ENCODE measurements around the gene MAGI2.

The MAGI2 gene

DNA sequence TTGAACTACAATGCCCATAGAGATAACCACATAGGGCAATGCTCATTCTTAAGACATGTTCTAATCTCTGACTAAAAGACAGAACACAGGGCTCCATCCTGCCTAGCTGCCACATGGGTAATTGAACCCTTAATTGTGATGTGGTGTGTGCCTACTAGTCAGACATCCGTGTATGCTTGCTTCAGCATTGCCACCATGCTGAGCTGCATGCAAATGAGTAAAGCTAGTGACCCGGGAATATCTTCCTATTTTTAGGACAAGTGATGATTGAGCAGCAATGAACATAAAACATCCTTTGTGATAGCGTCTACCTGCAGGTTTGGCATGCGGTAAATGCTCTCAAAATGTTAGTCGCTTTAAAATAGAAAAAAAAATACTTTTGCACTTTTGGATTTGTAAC lies 115.8 kb downstream of the MAGI2 start:
- Histone ChIP-seq H3K36me3 (ENCODE audit: control insufficient read depth, low read length) (no peaks in the 10 kb centered on the region), H3K27me3 (ENCODE audit: control insufficient read depth, low read length) (no peaks in the 10 kb centered on the region), H4K20me1 (ENCODE audit: control insufficient read depth, insufficient read depth, low read depth, low read length) (no peaks in the 10 kb centered on the region), H3K4me1 (ENCODE audit: control insufficient read depth, low read length) (no peaks in the 10 kb centered on the region), H3K4me3 (ENCODE audit: low read length) (no peak overlapping the region), H3K27ac (ENCODE audit: low read depth, low read length) (no peak overlapping the region), H3K9me3 (ENCODE audit: control insufficient read depth, insufficient read depth, low read length) (no peaks in the 10 kb centered on the region), H3K79me2 (ENCODE audit: control insufficient read depth, low read length) (no peaks in the 10 kb centered on the region), H3K4me2 (ENCODE audit: low read length) (no peak overlapping the region), H3F3A (ENCODE audit: control insufficient read depth, insufficient read depth) (no peaks in the 10 kb centered on the region), H3K9me2 (replicated peaks; ENCODE audit: control insufficient read depth, low read length) (no peaks in the 10 kb centered on the region)
- TF ChIP-seq, protein P1, sequence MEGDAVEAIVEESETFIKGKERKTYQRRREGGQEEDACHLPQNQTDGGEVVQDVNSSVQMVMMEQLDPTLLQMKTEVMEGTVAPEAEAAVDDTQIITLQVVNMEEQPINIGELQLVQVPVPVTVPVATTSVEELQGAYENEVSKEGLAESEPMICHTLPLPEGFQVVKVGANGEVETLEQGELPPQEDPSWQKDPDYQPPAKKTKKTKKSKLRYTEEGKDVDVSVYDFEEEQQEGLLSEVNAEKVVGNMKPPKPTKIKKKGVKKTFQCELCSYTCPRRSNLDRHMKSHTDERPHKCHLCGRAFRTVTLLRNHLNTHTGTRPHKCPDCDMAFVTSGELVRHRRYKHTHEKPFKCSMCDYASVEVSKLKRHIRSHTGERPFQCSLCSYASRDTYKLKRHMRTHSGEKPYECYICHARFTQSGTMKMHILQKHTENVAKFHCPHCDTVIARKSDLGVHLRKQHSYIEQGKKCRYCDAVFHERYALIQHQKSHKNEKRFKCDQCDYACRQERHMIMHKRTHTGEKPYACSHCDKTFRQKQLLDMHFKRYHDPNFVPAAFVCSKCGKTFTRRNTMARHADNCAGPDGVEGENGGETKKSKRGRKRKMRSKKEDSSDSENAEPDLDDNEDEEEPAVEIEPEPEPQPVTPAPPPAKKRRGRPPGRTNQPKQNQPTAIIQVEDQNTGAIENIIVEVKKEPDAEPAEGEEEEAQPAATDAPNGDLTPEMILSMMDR (IDR thresholded peaks at IDR 0.05; ENCODE audit: low read depth, low read length, poor library complexity, severe bottlenecking): no peak
- no peak for TF ChIP-seq EZH2phosphoT487 (IDR thresholded peaks at IDR 0.05; ENCODE audit: borderline replicate concordance, low read length)

DNA sequence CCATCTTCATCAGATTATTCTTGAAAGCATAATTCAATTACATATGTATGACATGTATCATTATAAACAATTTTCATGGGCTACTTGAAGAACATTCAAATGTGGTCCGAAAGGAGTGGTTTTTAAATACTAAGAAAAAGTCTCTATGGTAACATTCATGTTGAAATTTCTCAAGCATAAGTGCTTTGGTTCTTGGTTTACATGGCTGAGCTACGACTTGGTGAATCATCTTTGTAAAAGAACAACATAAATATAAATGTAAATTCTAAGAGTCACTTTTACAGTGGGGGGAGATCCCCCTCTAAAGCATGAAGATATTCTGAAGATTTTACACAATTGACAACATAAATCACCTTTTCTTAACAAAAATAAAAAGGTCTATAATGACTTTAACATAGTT lies 118.6 kb downstream of the MAGI2 start:
- TF ChIP-seq EZH2phosphoT487 (IDR thresholded peaks at IDR 0.05; ENCODE audit: borderline replicate concordance, low read length): no peak
- TF ChIP-seq, protein P1 (IDR thresholded peaks at IDR 0.05; ENCODE audit: low read depth, low read length, poor library complexity, severe bottlenecking): no peak
- H3K27ac ChIP-seq (ENCODE audit: low read depth, low read length): no peak overlapping the region

DNA sequence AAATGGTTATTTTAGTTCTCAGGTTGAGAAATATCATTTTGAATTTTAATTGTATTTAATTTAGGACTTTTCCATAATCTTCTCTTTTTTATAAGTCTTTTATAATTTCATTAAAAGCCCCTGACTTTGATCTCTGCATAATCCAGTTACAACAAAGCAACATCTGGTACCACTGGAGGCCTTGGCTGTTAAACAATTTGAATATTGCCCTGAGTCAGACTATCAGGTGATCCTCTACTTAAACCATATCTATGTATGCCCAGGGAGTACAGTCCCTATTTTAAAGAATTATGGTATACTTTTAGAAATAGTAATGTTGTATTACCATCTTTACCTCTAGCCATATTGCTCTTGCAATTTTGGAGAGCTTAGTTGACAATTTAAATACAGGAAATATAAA lies 119.1 kb downstream of the MAGI2 start:
- H3K9me2 ChIP-seq (replicated peaks; ENCODE audit: control insufficient read depth, low read length): no peaks in the 10 kb centered on the region

More for the DNA sequence above, 118.6 kb downstream of the MAGI2 start:
- Histone ChIP-seq H3K9me3 (ENCODE audit: control insufficient read depth, insufficient read depth, low read length) (no peaks in the 10 kb centered on the region), H3K27me3 (ENCODE audit: control insufficient read depth, low read length) (no peaks in the 10 kb centered on the region), H3K36me3 (ENCODE audit: control insufficient read depth, low read length) (no peaks in the 10 kb centered on the region), H3K4me3 (ENCODE audit: low read length) (no peak overlapping the region), H3K4me1 (ENCODE audit: control insufficient read depth, low read length) (no peaks in the 10 kb centered on the region), H4K20me1 (ENCODE audit: control insufficient read depth, insufficient read depth, low read depth, low read length) (no peaks in the 10 kb centered on the region), H3F3A (ENCODE audit: control insufficient read depth, insufficient read depth) (no peaks in the 10 kb centered on the region), H3K9me2 (replicated peaks; ENCODE audit: control insufficient read depth, low read length) (no peaks in the 10 kb centered on the region), H3K79me2 (ENCODE audit: control insufficient read depth, low read length) (no peaks in the 10 kb centered on the region), H3K4me2 (ENCODE audit: low read length) (no peak overlapping the region)

More for the DNA sequence above, 119.1 kb downstream of the MAGI2 start:
- Histone ChIP-seq H3F3A (ENCODE audit: control insufficient read depth, insufficient read depth) (no peaks in the 10 kb centered on the region), H3K4me2 (ENCODE audit: low read length) (no peak overlapping the region), H3K4me1 (ENCODE audit: control insufficient read depth, low read length) (no peaks in the 10 kb centered on the region), H4K20me1 (ENCODE audit: control insufficient read depth, insufficient read depth, low read depth, low read length) (no peaks in the 10 kb centered on the region), H3K79me2 (ENCODE audit: control insufficient read depth, low read length) (no peaks in the 10 kb centered on the region), H3K27ac (ENCODE audit: low read depth, low read length) (no peak overlapping the region), H3K36me3 (ENCODE audit: control insufficient read depth, low read length) (no peaks in the 10 kb centered on the region), H3K4me3 (ENCODE audit: low read length) (no peak overlapping the region), H3K27me3 (ENCODE audit: control insufficient read depth, low read length) (no peaks in the 10 kb centered on the region), H3K9me3 (ENCODE audit: control insufficient read depth, insufficient read depth, low read length) (no peaks in the 10 kb centered on the region)
- TF ChIP-seq, protein P1 (IDR thresholded peaks at IDR 0.05; ENCODE audit: low read depth, low read length, poor library complexity, severe bottlenecking): no peak
- no peak for TF ChIP-seq EZH2phosphoT487 (IDR thresholded peaks at IDR 0.05; ENCODE audit: borderline replicate concordance, low read length)
